Measurements from ENCODE around the gene ARHGAP26. TPM values are rescaled to one million over a fixed set of nuclear protein-coding genes. Genes with fewer than 3 reads are reported as not detected.

ARHGAP26 gene
- total RNA-seq, 2 donors from 2014 or later: 24.0 to 24.3 TPM

DNA sequence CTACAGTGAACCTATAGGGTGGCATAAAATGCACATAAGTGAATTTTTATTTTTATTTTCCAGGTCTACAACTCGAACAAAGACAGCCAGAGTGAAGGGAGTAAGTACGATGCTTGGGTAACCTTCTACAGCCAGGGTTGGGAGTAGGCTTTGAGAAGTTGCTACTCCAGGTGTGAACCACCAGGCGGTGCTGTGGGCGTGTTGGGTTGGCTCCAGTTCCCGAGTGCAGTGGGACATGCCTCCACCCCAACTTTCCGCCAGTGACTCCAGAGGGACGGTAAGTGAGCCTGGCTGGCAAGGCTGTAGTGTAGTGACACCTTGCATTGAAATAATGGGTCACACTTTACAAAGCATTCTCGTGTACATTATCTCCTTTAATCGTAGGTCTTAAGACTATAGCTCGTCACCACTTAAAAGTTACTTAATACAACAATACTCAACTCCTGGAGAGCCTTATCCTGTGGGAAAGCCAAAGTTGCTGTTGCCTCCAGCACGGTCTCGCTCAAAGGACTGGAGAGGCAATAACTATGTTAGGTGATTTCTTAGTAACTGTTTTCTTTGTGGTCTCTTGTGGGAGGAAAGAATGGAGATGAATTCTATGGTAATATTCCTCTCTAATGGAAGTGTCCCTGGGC lies 244.0 kb downstream of the ARHGAP26 start:
- DNase-seq (peak; percentile 42 to 55), ATAC-seq (replicated peaks in 1 of 2) (no peak)
- H3K27me3 Mint-ChIP-seq (ENCODE audit: low read depth): no peaks in the 10 kb centered on the region
- peak overlapping the region; percentile 54 for H3K27ac Mint-ChIP-seq
- H3K9me3 Mint-ChIP-seq: peaks cover 4 to 5% of the 10 kb centered on the region in 2 donors
- H3K4me3 Mint-ChIP-seq: no peak overlapping the region
- H3K36me3 Mint-ChIP-seq (ENCODE audit: insufficient read depth in 2 of 2): peaks cover 7 to 13% of the 10 kb centered on the region in 2 donors
- peaks cover 41% of the 10 kb centered on the region for H3K4me1 Mint-ChIP-seq (ENCODE audit: low read depth)

DNA sequence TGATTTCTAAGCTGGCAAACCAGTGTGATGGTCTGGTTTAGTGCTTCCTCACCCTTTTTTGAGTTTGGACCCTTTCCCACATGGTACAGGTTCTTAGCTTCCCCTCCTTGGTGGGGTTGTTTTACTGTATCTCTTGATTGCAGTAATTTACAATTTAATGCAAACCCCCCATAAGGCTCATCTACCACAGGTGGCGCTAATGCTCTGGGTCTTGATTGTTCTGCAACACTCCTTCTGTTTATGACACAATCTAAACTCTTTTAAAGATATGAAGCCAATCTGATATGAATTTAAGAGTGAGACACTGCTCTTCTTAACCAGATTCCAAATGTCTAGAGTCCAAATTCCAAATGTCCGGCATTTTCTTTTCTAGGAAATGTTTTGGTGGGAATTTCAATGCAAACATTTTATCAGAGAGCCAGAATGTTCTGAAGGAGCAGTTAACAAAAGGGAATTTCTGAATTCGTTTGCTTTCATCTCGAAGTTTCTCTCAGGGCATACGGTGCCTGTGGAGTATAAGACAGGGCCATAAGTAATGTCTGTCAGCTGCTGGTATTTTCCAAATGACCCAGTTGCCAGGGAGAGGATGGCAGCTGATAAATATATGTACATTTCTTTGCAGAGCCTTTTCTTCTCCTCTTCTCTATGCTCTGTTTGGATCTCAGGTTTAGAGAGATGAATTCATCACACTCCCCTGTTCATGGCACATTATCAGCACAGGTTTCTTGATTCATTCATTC lies 246.8 kb downstream of the ARHGAP26 start:
- peaks cover 47% of the 10 kb centered on the region for H3K4me1 Mint-ChIP-seq (ENCODE audit: low read depth)
- peak; percentile 25 to 33 for ATAC-seq (replicated peaks in 1 of 2)

DNA sequence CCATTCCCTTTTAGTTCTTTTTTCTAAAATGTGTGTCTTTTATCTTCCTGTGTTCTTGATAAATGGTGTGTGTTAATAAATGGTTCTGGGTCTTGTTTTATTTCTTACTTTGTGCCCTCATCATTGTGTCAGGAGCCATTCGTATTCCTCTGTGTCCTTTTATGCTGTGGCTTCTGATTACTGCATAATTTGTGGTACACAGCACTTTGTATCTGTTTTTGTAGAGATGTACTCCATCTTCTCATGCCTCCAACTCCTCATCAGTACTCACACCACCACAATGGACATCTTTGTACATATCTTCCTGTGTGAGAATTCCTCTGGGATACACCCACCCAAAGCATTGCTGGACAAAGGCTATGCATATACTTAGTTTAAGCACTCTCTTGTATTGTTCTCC lies 247.4 kb downstream of the ARHGAP26 start:
- H3K36me3 Mint-ChIP-seq (ENCODE audit: insufficient read depth in 2 of 2): peaks cover 7 to 13% of the 10 kb centered on the region in 2 donors

More for the DNA sequence above, 246.8 kb downstream of the ARHGAP26 start:
- Mint-ChIP-seq H3K27ac (no peak overlapping the region), H3K27me3 (ENCODE audit: low read depth) (no peaks in the 10 kb centered on the region), H3K36me3 (ENCODE audit: insufficient read depth in 2 of 2) (peaks cover 7 to 13% of the 10 kb centered on the region in 2 donors), H3K4me3 (no peak overlapping the region), H3K9me3 (peaks cover 4 to 5% of the 10 kb centered on the region in 2 donors)
- DNase-seq: peak; percentile 69 to 75

DNA sequence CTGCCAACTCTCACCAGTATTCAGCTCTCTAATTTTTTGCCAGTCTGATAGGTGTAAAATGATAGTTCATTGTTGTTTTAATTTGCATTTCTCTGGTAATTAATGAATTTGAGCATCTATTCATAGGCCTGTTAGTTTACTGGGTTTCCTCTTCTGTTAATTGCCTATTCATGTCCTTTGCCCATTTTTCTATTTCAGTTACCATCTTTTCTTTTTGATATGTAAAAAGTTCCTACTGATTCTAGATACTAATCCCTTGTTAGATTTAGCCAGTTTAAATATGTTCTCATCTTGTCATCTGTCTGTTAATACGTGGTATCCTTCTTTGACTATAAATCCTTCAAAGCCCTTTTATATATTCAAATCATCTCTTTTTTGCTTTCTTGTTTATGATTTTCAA lies 247.8 kb downstream of the ARHGAP26 start:
- Mint-ChIP-seq H3K27ac (no peak overlapping the region), H3K27me3 (ENCODE audit: low read depth) (no peaks in the 10 kb centered on the region)

More for the DNA sequence above, 247.4 kb downstream of the ARHGAP26 start:
- no peaks in the 10 kb centered on the region for H3K27me3 Mint-ChIP-seq (ENCODE audit: low read depth)
- peaks cover 50% of the 10 kb centered on the region for H3K4me1 Mint-ChIP-seq (ENCODE audit: low read depth)
- DNase-seq (no peak), ATAC-seq (replicated peaks in 1 of 2) (no peak)
- peaks cover 4 to 5% of the 10 kb centered on the region in 2 donors for H3K9me3 Mint-ChIP-seq
- peak overlapping the region; percentile 2 for H3K27ac Mint-ChIP-seq
- no peak overlapping the region for H3K4me3 Mint-ChIP-seq

DNA sequence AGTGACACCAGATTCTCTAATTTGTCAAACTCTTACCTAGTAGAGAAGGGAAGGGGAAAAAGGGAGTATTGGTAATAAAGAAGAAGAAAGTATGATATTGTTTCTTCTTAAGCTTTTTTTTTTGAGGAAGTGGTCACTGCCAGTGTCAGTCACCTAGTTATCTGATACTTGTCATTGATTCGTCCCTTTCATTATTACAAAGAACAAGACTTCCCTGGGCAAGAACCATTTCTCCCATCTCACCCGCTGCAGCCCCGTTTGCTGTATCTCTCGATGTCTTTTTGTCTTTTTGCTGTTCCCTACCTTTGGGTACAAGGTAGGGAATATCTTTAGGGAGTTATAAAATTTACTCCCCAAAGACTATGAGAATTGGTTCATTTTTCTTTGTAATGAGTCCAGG lies 249.0 kb downstream of the ARHGAP26 start:
- Mint-ChIP-seq H3K27me3 (ENCODE audit: low read depth) (no peaks in the 10 kb centered on the region), H3K4me1 (ENCODE audit: low read depth) (peaks cover 66% of the 10 kb centered on the region), H3K36me3 (ENCODE audit: insufficient read depth in 2 of 2) (peaks cover 7 to 13% of the 10 kb centered on the region in 2 donors), H3K9me3 (peaks cover 4 to 5% of the 10 kb centered on the region in 2 donors), H3K27ac (no peak overlapping the region), H3K4me3 (no peak overlapping the region)
- ATAC-seq (replicated peaks in 1 of 2) (no peak), DNase-seq (no peak)

More for the DNA sequence above, 247.8 kb downstream of the ARHGAP26 start:
- Mint-ChIP-seq H3K4me3 (no peak overlapping the region), H3K9me3 (peaks cover 4 to 5% of the 10 kb centered on the region in 2 donors), H3K4me1 (ENCODE audit: low read depth) (peaks cover 54% of the 10 kb centered on the region), H3K36me3 (ENCODE audit: insufficient read depth in 2 of 2) (peaks cover 7 to 13% of the 10 kb centered on the region in 2 donors)
- DNase-seq (no peak), ATAC-seq (replicated peaks in 1 of 2) (no peak)

DNA sequence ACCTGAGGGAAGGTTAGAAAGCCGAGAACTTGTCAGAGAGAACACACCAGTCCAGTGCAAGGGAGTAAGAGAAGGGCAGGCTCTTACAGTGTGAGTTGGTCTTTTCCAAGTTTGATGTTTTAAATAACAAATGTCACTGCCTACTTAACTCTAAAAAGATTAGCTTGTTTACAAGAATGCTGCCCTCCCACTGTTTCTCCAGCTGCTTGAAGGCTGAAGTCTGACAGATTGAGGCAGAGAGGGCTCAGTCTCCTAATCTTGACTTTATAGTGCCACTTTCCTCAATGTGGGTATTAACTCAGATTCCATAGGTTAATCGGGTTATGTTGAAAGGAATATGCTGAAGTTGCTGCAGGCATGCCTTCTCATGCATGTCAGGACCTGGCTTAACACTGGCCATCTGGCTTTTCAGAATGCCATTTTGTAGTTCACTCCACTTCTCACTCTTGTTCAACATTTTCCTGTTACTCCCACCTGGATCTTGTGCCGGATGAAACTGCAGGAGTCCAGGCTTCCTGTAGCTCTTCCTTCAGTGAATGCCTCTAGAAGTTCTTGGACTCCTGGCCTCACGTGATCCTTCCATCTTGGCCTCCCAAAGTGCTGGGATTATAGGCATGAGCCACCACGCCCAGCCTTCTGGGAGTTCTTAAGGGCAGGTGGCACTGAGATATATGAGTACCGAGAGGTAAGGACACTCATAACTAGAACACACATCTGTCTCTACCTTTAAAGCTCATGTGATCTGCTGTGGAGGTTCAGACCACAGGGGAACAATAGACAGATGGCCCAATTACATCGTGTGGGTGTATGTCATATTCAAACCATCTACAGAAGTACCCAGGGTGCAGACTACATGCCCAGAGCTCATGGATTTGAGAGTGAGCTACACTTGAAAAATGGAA lies 249.7 kb downstream of the ARHGAP26 start:
- Mint-ChIP-seq H3K36me3 (ENCODE audit: insufficient read depth in 2 of 2) (peaks cover 7 to 13% of the 10 kb centered on the region in 2 donors), H3K4me1 (ENCODE audit: low read depth) (peaks cover 73% of the 10 kb centered on the region), H3K4me3 (peak overlapping the region in 1 of 2 donors; percentile 60), H3K27me3 (ENCODE audit: low read depth) (no peaks in the 10 kb centered on the region), H3K27ac (no peak overlapping the region), H3K9me3 (peaks cover 4 to 5% of the 10 kb centered on the region in 2 donors)
- DNase-seq (peak; percentile 37 to 58), ATAC-seq (replicated peaks in 1 of 2) (peak; percentile 82 to 86)

DNA sequence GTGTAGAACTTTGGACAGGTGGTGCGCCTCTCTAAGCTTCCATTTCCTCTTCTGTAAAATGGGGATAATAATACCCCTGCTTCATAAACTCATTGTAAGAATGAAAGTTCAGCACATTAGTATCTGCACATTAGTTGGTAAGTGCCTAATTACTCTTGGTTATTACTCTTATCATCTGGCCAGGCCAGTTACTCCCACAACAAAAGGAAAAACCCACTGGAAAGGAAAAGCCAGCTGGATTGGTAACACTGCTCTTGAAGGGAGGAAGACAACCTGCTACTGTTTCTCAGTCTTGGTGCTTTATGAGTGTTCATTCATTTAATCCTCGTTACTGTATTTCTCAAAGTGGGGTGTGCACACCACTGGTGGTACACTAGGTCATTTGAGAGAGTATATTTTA lies 251.4 kb downstream of the ARHGAP26 start:
- peaks cover 11 to 15% of the 10 kb centered on the region in 2 donors for H3K36me3 Mint-ChIP-seq (ENCODE audit: insufficient read depth in 2 of 2)
- H3K9me3 Mint-ChIP-seq: peaks cover 4 to 5% of the 10 kb centered on the region in 2 donors
- no peak overlapping the region for H3K4me3 Mint-ChIP-seq
- DNase-seq (no peak), ATAC-seq (replicated peaks in 1 of 2) (no peak)
- peaks cover 90% of the 10 kb centered on the region for H3K4me1 Mint-ChIP-seq (ENCODE audit: low read depth)
- H3K27ac Mint-ChIP-seq: no peak overlapping the region
- no peaks in the 10 kb centered on the region for H3K27me3 Mint-ChIP-seq (ENCODE audit: low read depth)

DNA sequence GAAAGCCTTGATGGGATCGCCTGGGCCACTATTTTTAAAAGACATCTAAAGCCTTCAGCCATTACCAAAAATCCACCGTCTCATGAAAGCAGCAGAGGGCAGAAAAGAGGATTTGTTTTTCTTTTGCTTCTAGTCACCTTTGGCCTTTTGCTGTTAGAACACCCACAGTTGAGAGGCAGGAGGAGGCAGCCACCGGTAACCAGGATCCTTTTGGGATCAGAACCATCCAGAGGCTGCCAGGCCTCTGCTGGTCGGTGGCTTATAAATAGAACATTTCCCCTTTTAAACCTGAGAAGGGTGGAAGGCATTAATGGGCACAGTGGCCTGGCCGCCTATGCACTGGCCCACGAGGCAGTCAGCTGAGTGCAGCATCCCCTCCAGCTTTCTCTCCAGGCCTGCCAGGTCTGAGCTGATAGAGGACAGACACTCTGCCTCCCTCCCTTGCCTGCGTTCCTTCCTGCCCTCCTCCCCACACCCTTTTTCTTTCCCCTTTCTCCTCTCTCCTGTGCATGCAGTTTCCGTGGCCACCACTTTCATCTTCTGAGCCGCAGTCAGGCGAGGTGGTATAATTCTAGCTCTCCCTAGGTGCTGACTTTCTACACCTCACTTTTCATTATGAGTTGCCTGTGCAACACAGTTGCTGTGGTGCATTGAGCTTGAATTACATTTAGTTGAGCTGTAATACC lies 253.4 kb downstream of the ARHGAP26 start:
- H3K36me3 Mint-ChIP-seq (ENCODE audit: insufficient read depth in 2 of 2): peaks cover 3 to 4% of the 10 kb centered on the region in 2 donors
- H3K27ac Mint-ChIP-seq: no peak overlapping the region
- peak overlapping the region; percentile 3 to 44 for H3K4me3 Mint-ChIP-seq
- no peaks in the 10 kb centered on the region for H3K27me3 Mint-ChIP-seq (ENCODE audit: low read depth)
- ATAC-seq (replicated peaks in 1 of 2) (peak; percentile 84 to 87), DNase-seq (peak; percentile 72 to 77)
- peaks cover 81% of the 10 kb centered on the region for H3K4me1 Mint-ChIP-seq (ENCODE audit: low read depth)
- H3K9me3 Mint-ChIP-seq: no peaks in the 10 kb centered on the region

DNA sequence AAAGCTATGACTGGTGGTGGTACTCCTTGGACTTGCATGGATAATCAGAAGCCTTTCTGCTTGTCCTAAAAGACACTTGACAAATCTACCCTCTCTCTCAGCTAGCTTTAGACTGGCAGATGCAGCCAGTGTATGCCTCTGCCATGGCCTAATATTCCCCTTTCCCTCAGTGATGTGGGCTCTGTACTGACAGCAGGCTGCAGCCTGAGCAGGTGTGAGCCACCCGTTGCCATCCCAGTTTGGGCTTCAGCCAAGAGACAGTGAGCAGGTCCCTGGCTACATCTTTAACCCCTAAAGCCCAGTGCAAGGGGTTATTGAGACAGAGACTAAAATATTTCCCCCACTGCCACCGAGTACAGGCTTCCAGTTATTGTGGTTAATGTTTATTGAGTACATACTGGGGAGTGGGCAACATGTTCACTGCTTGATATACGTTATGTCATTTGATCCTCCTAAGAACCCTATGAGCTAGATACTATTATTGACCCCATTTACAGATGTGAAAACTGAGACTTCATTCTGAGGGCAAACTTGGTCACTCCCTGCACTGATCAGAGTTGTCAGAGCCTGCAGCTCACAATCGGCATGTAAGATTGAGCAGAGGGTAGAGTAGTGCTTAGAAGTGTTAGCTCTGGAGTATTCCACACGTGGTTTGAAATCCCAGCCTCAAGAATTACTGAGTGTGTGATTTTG lies 254.2 kb downstream of the ARHGAP26 start:
- no peak for DNase-seq
- Mint-ChIP-seq H3K27me3 (ENCODE audit: low read depth) (no peaks in the 10 kb centered on the region), H3K4me1 (ENCODE audit: low read depth) (peaks cover 79% of the 10 kb centered on the region)

DNA sequence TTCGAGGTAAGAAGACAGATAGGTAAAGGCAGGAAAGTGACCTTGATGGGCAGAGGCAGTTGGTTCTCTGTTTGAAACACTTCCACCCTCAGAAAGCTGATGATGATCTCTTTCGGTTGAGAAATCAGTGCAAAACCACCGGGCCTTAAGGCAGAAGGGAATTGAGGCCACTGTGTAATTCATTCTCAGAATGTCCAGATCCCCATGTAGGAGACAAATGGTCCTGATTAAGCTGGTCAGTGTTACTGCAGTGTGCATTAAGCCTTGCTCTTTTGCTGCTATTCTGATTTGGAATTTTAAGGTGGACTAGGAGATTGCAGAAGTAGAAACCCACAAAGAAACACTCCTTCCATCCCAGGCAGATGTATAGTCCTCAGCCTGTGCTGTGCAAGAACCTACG lies 255.2 kb downstream of the ARHGAP26 start:
- Mint-ChIP-seq H3K27me3 (ENCODE audit: low read depth) (no peaks in the 10 kb centered on the region), H3K27ac (no peak overlapping the region), H3K4me1 (ENCODE audit: low read depth) (peaks cover 79% of the 10 kb centered on the region), H3K9me3 (no peaks in the 10 kb centered on the region), H3K36me3 (ENCODE audit: insufficient read depth in 2 of 2) (peaks cover 3 to 4% of the 10 kb centered on the region in 2 donors), H3K4me3 (peak overlapping the region in 1 of 2 donors; percentile 6)
- DNase-seq (no peak), ATAC-seq (replicated peaks in 1 of 2) (no peak)

More for the DNA sequence above, 254.2 kb downstream of the ARHGAP26 start:
- peak overlapping the region in 1 of 2 donors; percentile 44 for H3K4me3 Mint-ChIP-seq
- ATAC-seq (replicated peaks in 1 of 2): no peak
- no peaks in the 10 kb centered on the region for H3K9me3 Mint-ChIP-seq
- no peak overlapping the region for H3K27ac Mint-ChIP-seq
- peaks cover 3 to 4% of the 10 kb centered on the region in 2 donors for H3K36me3 Mint-ChIP-seq (ENCODE audit: insufficient read depth in 2 of 2)

DNA sequence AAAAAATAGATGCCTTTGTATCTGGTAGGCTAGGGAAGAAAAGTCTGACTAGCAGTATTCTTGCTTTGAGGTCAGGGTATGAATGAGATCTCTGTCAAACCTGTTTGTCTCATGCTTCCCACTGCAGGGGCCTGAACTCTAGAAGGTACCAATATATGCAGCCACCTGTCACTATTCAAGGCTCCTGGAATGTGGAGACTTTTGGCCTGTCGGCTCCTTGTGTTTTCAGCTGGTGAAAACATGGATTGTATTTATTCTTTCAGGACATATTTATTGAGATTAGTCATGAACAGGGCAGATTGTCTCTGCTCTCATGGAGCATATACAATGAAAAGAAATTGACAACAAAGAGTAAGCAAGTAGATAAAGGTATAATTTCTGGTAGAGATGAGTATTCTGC lies 255.8 kb downstream of the ARHGAP26 start:
- ATAC-seq (replicated peaks in 1 of 2) (no peak), DNase-seq (no peak)
- Mint-ChIP-seq H3K36me3 (ENCODE audit: insufficient read depth in 2 of 2) (peaks cover 3 to 6% of the 10 kb centered on the region in 2 donors), H3K4me1 (ENCODE audit: low read depth) (peaks cover 79% of the 10 kb centered on the region), H3K27me3 (ENCODE audit: low read depth) (no peaks in the 10 kb centered on the region), H3K27ac (no peak overlapping the region), H3K9me3 (no peaks in the 10 kb centered on the region), H3K4me3 (peak overlapping the region in 1 of 2 donors; percentile 6)

DNA sequence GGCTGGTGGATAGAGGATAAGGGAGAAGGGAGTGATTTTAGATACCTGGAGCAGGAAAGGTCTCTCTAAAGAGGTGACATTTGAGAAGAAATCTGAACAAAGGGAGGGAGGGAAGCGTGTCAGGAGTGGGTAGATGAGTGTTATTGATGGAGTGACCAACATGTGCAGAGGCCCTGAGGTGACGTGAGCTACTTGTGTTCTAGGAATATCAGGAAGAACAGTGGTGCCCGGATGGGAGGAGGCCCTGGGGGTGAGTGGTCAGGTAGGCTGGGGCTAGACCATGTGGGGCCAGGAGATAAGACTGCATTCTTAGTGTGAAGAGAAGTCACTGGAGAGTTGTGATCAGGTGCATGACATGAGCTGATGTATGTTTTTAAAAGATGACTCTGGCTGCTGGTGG lies 256.2 kb downstream of the ARHGAP26 start:
- Mint-ChIP-seq H3K4me3 (no peak overlapping the region), H3K4me1 (ENCODE audit: low read depth) (peaks cover 79% of the 10 kb centered on the region), H3K27me3 (ENCODE audit: low read depth) (no peaks in the 10 kb centered on the region), H3K36me3 (ENCODE audit: insufficient read depth in 2 of 2) (peaks cover 3 to 6% of the 10 kb centered on the region in 2 donors), H3K27ac (no peak overlapping the region), H3K9me3 (no peaks in the 10 kb centered on the region)
- DNase-seq (no peak), ATAC-seq (replicated peaks in 1 of 2) (no peak)

All from activated T-cell treated with anti-CD3 and anti-CD28 coated beads, Interleukin-2, amount 50 U/mL, for 72 hours (primary cell).